GM23338 (cell line): ENCODE results near the gene PSMD11. TPM values are rescaled to one million over a fixed set of nuclear protein-coding genes. Genes with fewer than 3 reads are reported as not detected.

Source experiments
- ATAC-seq: fragments of 200-7000 bp; cut with Tn5 transposase; 3 replicates; pipeline ENCODE4 v1.9.1; 2020
- DNase-seq: peaks from one replicate; pipeline ENCODE4 v3.0.0-alpha.2; 2015; ENCODE audit warnings: low spot score
- H2AFZ ChIP-seq: fragments of 200-600 bp; sonication (generic); 2 replicates; pipeline ENCODE4 v1.8.0; 2016; ENCODE audit warnings: antibody characterized with exemption, mild to moderate bottlenecking, moderate library complexity
- H3F3A ChIP-seq: fragments of 200-600 bp; sonication (generic); replicated peaks from 2 replicates; pipeline ENCODE4 v1.8.0; 2017; ENCODE audit warnings: antibody characterized with exemption, mixed run types, low read depth
- H3K27ac ChIP-seq: fragments of 200-600 bp; sonication (generic); 2 replicates; pipeline ENCODE4 v1.6.1; 2016; ENCODE audit warnings: low read depth
- H3K27me3 ChIP-seq: fragments of 200-600 bp; sonication (generic); 2 replicates; pipeline ENCODE4 v1.8.0; 2016; ENCODE audit warnings: mild to moderate bottlenecking, mixed run types, moderate library complexity; ENCODE audit not compliant: insufficient read depth
- H3K36me3 ChIP-seq: fragments of 200-600 bp; sonication (generic); 2 replicates; pipeline ENCODE4 v1.8.0; 2016; ENCODE audit warnings: mild to moderate bottlenecking; ENCODE audit not compliant: insufficient read depth
- H3K4me1 ChIP-seq: fragments of 200-600 bp; sonication (generic); 2 replicates; pipeline ENCODE4 v1.8.0; 2016; ENCODE audit warnings: mild to moderate bottlenecking, moderate library complexity; ENCODE audit not compliant: insufficient read depth
- H3K4me2 ChIP-seq: fragments of 200-600 bp; sonication (generic); 2 replicates; pipeline ENCODE4 v1.7.1; 2017; ENCODE audit warnings: mixed run types
- H3K4me3 ChIP-seq: fragments of 200-600 bp; sonication (generic); 2 replicates; pipeline ENCODE4 v1.6.1; 2016; ENCODE audit warnings: mixed run types
- H3K79me2 ChIP-seq: fragments of 200-600 bp; sonication (generic); replicated peaks from 2 replicates; pipeline ENCODE4 v1.8.0; 2017; ENCODE audit warnings: mild to moderate bottlenecking; ENCODE audit not compliant: insufficient read depth
- H3K9me2 ChIP-seq: fragments of 200-600 bp; sonication (generic); 2 replicates; pipeline ENCODE4 v1.8.0; 2017; ENCODE audit not compliant: insufficient read depth
- H4K20me1 ChIP-seq: fragments of 200-600 bp; sonication (generic); replicated peaks from 2 replicates; pipeline ENCODE4 v1.8.0; 2017; ENCODE audit warnings: mild to moderate bottlenecking; ENCODE audit not compliant: insufficient read depth
- H3K27ac Mint-ChIP-seq: 2 replicates; pipeline ENCODE4 v1.8.0; 2020; ENCODE audit warnings: inconsistent platforms, mild to moderate bottlenecking, moderate library complexity, mixed read lengths
- H3K27me3 Mint-ChIP-seq: 3 replicates; pipeline ENCODE4 v1.8.0; 2022; ENCODE audit warnings: low read depth, mild to moderate bottlenecking, moderate library complexity, mixed read lengths, inconsistent platforms; ENCODE audit not compliant: insufficient read depth, poor library complexity
- H3K36me3 Mint-ChIP-seq: 3 replicates; pipeline ENCODE4 v1.8.0; 2021; ENCODE audit warnings: low read depth, mild to moderate bottlenecking, inconsistent platforms, moderate library complexity, mixed read lengths
- H3K4me1 Mint-ChIP-seq: 3 replicates; pipeline ENCODE4 v1.8.0; 2020; ENCODE audit warnings: mild to moderate bottlenecking, inconsistent platforms, mixed read lengths
- H3K4me3 Mint-ChIP-seq: 3 replicates; pipeline ENCODE4 v1.8.0; 2021; ENCODE audit warnings: moderate library complexity, mild to moderate bottlenecking, inconsistent platforms, mixed read lengths
- H3K9me3 Mint-ChIP-seq: 3 replicates; pipeline ENCODE4 v1.8.0; 2020; ENCODE audit warnings: moderate library complexity, mild to moderate bottlenecking, inconsistent platforms, mixed read lengths
- CREB1 ChIP-seq: fragments of 250-450 bp; sonication (Bioruptor Pico); IDR thresholded peaks from 2 replicates; pipeline ENCODE4 v1.5.0; 2020; ENCODE audit warnings: low read depth, mild to moderate bottlenecking, moderate library complexity
- EZH2 ChIP-seq: fragments of 200-600 bp; sonication (generic); IDR thresholded peaks from one replicate; pipeline ENCODE4 v1.8.0; 2017; ENCODE audit warnings: antibody characterized with exemption, mild to moderate bottlenecking, low read depth; ENCODE audit not compliant: unreplicated experiment
- EZH2phosphoT487 ChIP-seq: fragments of 200-600 bp; sonication (generic); IDR thresholded peaks from one replicate; pipeline ENCODE4 v1.8.1; 2018; ENCODE audit warnings: antibody characterized with exemption; ENCODE audit not compliant: unreplicated experiment
- JUNB ChIP-seq: IDR thresholded peaks from one replicate; pipeline ENCODE4 v1.6.1; 2016; ENCODE audit warnings: antibody characterized with exemption; ENCODE audit not compliant: unreplicated experiment
- NANOG ChIP-seq: IDR thresholded peaks from 2 replicates; pipeline ENCODE4 v1.6.1; 2016; ENCODE audit warnings: antibody characterized with exemption, borderline replicate concordance
- POLR2AphosphoS5 ChIP-seq: IDR thresholded peaks from 2 replicates; pipeline ENCODE4 v1.6.1; 2016; ENCODE audit warnings: antibody characterized with exemption, low read depth
- STAT1 ChIP-seq: IDR thresholded peaks from one replicate; pipeline ENCODE4 v1.6.1; 2016; ENCODE audit warnings: antibody characterized with exemption; ENCODE audit not compliant: unreplicated experiment
- ZNF114 ChIP-seq: fragments of 250-450 bp; sonication (Bioruptor Pico); IDR thresholded peaks from 2 replicates; pipeline ENCODE4 v1.5.0; 2020; ENCODE audit warnings: mild to moderate bottlenecking, moderate library complexity
- ZNF331 ChIP-seq: fragments of 250-450 bp; sonication (Bioruptor Pico); IDR thresholded peaks from 2 replicates; pipeline ENCODE4 v1.5.0; 2020; ENCODE audit warnings: low read depth, mild to moderate bottlenecking, moderate library complexity
- polyA plus RNA-seq: library from polyadenylated mRNA; unstranded; fragments of >200 nt; fragmentation: Nextera tagmentation; extraction: Ambion mirVana; gene quantifications from 2 replicates; pipeline ENCODE4 v1.2.1, GENCODE V29; 2016
- total RNA-seq: library from RNA; depleted of rRNA; stranded (reverse); fragments of >200 nt; shearing (Covaris generic); gene quantifications from 2 replicates; pipeline ENCODE4 v1.2.3, GENCODE V29; 2014
- TF ChIP-seq, protein P1 (sequence below): IDR thresholded peaks from 2 replicates; pipeline ENCODE4 v1.6.1; 2016; ENCODE audit warnings: antibody characterized with exemption
- TF ChIP-seq, protein P2 (sequence below), 2 experiments: fragments of 200-600 bp in 1 of 2; sonication (generic) in 1 of 2; conservative IDR thresholded peaks; 2 replicates each; pipeline versions ENCODE4 v1.5.1 to v1.6.1; 2016 to 2017; ENCODE audit warnings: antibody characterized with exemption in 2 of 2, low read depth in 2 of 2, mild to moderate bottlenecking in 2 of 2, moderate library complexity in 1 of 2
- TF ChIP-seq, protein P3 (sequence below): IDR thresholded peaks from one replicate; pipeline ENCODE4 v1.6.1; 2018; ENCODE audit warnings: antibody characterized with exemption; ENCODE audit not compliant: unreplicated experiment
- TF ChIP-seq, protein P4 (sequence below): fragments of 250-450 bp; sonication (Bioruptor Pico); IDR thresholded peaks from 2 replicates; pipeline ENCODE4 v1.5.0; 2020; ENCODE audit warnings: mild to moderate bottlenecking, moderate library complexity

The PSMD11 gene
- total and polyA plus RNA-seq, 2 experiments from 2014 or later: 180 to 360 TPM

DNA sequence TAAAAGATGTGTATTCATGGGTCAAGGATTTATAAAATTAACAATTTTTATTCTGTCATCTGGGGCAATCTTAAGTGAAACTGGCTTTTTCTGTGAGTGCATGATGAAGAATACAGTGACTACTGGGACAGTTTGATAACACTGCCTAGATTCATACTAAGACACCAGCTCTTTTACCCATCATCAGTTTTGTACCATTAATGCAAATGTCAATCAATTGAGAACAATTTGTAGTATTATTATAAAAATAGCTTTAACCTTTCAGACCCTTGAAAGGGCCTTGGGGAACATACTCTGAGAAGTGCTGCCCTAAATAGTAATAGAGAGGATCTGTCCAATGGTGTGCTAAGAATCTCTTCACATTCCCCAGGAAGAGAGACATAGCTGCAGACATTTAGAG, 45.4 kb upstream of the PSMD11 start:
- no peak overlapping the region for H2AFZ ChIP-seq
- H3K27me3 Mint-ChIP-seq: peaks cover 2% of the 10 kb centered on the region
- no peaks in the 10 kb centered on the region for H3F3A ChIP-seq
- no peaks in the 10 kb centered on the region for H3K36me3 Mint-ChIP-seq
- H3K79me2 ChIP-seq: no peaks in the 10 kb centered on the region
- DNase-seq: no peak
- no peaks in the 10 kb centered on the region for H3K9me2 ChIP-seq
- H4K20me1 ChIP-seq: peaks cover 12% of the 10 kb centered on the region; the same call in 1 of the 2 replicates
- H3K4me3 Mint-ChIP-seq: no peak overlapping the region
- no peak overlapping the region for H3K4me2 ChIP-seq
- no peaks in the 10 kb centered on the region for H3K4me1 Mint-ChIP-seq
- no peak for ATAC-seq
- H3K27ac Mint-ChIP-seq: no peak overlapping the region
- no peak overlapping the region for H3K27ac ChIP-seq
- no peaks in the 10 kb centered on the region for H3K27me3 ChIP-seq
- H3K4me1 ChIP-seq: no peaks in the 10 kb centered on the region
- TF ChIP-seq STAT1 (no peak), ZNF331 (CRISPR knock-in tag) (no peak), ZNF114 (CRISPR knock-in tag) (no peak), EZH2phosphoT487 (no peak), POLR2AphosphoS5 (no peak), JUNB (no peak), NANOG (no peak), EZH2 (no peak), CREB1 (no peak)
- TF ChIP-seq, protein P1, sequence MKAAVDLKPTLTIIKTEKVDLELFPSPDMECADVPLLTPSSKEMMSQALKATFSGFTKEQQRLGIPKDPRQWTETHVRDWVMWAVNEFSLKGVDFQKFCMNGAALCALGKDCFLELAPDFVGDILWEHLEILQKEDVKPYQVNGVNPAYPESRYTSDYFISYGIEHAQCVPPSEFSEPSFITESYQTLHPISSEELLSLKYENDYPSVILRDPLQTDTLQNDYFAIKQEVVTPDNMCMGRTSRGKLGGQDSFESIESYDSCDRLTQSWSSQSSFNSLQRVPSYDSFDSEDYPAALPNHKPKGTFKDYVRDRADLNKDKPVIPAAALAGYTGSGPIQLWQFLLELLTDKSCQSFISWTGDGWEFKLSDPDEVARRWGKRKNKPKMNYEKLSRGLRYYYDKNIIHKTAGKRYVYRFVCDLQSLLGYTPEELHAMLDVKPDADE: no peak
- TF ChIP-seq, protein P2, sequence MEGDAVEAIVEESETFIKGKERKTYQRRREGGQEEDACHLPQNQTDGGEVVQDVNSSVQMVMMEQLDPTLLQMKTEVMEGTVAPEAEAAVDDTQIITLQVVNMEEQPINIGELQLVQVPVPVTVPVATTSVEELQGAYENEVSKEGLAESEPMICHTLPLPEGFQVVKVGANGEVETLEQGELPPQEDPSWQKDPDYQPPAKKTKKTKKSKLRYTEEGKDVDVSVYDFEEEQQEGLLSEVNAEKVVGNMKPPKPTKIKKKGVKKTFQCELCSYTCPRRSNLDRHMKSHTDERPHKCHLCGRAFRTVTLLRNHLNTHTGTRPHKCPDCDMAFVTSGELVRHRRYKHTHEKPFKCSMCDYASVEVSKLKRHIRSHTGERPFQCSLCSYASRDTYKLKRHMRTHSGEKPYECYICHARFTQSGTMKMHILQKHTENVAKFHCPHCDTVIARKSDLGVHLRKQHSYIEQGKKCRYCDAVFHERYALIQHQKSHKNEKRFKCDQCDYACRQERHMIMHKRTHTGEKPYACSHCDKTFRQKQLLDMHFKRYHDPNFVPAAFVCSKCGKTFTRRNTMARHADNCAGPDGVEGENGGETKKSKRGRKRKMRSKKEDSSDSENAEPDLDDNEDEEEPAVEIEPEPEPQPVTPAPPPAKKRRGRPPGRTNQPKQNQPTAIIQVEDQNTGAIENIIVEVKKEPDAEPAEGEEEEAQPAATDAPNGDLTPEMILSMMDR (conservative IDR thresholded peaks at IDR 0.05; ENCODE audit: low read depth in 2 of 2): no peak
- TF ChIP-seq, protein P3, sequence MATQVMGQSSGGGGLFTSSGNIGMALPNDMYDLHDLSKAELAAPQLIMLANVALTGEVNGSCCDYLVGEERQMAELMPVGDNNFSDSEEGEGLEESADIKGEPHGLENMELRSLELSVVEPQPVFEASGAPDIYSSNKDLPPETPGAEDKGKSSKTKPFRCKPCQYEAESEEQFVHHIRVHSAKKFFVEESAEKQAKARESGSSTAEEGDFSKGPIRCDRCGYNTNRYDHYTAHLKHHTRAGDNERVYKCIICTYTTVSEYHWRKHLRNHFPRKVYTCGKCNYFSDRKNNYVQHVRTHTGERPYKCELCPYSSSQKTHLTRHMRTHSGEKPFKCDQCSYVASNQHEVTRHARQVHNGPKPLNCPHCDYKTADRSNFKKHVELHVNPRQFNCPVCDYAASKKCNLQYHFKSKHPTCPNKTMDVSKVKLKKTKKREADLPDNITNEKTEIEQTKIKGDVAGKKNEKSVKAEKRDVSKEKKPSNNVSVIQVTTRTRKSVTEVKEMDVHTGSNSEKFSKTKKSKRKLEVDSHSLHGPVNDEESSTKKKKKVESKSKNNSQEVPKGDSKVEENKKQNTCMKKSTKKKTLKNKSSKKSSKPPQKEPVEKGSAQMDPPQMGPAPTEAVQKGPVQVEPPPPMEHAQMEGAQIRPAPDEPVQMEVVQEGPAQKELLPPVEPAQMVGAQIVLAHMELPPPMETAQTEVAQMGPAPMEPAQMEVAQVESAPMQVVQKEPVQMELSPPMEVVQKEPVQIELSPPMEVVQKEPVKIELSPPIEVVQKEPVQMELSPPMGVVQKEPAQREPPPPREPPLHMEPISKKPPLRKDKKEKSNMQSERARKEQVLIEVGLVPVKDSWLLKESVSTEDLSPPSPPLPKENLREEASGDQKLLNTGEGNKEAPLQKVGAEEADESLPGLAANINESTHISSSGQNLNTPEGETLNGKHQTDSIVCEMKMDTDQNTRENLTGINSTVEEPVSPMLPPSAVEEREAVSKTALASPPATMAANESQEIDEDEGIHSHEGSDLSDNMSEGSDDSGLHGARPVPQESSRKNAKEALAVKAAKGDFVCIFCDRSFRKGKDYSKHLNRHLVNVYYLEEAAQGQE: no peak
- TF ChIP-seq, protein P4, sequence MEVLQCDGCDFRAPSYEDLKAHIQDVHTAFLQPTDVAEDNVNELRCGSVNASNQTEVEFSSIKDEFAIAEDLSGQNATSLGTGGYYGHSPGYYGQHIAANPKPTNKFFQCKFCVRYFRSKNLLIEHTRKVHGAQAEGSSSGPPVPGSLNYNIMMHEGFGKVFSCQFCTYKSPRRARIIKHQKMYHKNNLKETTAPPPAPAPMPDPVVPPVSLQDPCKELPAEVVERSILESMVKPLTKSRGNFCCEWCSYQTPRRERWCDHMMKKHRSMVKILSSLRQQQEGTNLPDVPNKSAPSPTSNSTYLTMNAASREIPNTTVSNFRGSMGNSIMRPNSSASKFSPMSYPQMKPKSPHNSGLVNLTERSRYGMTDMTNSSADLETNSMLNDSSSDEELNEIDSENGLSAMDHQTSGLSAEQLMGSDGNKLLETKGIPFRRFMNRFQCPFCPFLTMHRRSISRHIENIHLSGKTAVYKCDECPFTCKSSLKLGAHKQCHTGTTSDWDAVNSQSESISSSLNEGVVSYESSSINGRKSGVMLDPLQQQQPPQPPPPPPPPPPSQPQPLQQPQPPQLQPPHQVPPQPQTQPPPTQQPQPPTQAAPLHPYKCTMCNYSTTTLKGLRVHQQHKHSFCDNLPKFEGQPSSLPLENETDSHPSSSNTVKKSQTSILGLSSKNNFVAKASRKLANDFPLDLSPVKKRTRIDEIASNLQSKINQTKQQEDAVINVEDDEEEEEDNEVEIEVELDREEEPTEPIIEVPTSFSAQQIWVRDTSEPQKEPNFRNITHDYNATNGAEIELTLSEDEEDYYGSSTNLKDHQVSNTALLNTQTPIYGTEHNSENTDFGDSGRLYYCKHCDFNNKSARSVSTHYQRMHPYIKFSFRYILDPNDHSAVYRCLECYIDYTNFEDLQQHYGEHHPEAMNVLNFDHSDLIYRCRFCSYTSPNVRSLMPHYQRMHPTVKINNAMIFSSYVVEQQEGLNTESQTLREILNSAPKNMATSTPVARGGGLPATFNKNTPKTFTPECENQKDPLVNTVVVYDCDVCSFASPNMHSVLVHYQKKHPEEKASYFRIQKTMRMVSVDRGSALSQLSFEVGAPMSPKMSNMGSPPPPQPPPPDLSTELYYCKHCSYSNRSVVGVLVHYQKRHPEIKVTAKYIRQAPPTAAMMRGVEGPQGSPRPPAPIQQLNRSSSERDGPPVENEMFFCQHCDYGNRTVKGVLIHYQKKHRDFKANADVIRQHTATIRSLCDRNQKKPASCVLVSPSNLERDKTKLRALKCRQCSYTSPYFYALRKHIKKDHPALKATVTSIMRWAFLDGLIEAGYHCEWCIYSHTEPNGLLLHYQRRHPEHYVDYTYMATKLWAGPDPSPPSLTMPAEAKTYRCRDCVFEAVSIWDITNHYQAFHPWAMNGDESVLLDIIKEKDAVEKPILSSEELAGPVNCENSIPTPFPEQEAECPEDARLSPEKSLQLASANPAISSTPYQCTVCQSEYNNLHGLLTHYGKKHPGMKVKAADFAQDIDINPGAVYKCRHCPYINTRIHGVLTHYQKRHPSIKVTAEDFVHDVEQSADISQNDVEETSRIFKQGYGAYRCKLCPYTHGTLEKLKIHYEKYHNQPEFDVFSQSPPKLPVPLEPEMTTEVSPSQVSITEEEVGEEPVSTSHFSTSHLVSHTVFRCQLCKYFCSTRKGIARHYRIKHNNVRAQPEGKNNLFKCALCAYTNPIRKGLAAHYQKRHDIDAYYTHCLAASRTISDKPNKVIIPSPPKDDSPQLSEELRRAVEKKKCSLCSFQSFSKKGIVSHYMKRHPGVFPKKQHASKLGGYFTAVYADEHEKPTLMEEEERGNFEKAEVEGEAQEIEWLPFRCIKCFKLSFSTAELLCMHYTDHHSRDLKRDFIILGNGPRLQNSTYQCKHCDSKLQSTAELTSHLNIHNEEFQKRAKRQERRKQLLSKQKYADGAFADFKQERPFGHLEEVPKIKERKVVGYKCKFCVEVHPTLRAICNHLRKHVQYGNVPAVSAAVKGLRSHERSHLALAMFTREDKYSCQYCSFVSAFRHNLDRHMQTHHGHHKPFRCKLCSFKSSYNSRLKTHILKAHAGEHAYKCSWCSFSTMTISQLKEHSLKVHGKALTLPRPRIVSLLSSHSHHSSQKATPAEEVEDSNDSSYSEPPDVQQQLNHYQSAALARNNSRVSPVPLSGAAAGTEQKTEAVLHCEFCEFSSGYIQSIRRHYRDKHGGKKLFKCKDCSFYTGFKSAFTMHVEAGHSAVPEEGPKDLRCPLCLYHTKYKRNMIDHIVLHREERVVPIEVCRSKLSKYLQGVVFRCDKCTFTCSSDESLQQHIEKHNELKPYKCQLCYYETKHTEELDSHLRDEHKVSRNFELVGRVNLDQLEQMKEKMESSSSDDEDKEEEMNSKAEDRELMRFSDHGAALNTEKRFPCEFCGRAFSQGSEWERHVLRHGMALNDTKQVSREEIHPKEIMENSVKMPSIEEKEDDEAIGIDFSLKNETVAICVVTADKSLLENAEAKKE (CRISPR knock-in tag): no peak
- no peaks in the 10 kb centered on the region for H3K36me3 ChIP-seq
- no peaks in the 10 kb centered on the region; the same call in 2 of the 3 replicates for H3K9me3 Mint-ChIP-seq
- no peak overlapping the region for H3K4me3 ChIP-seq
